Ramos (cell line): ENCODE measurements around the gene ANKRD11.
"Not testable (repeated sequence)": the region's sequence is repeated elsewhere in the genome, so short reads cannot be mapped to it uniquely, and the experiment has no call there.

Source experiments
- in situ Hi-C: fragments of 300-500 bp; cut with MboI; formaldehyde crosslinking; loops from one replicate; pipeline ENCODE4 v1.14.3; 2022; ENCODE audit warnings: low sequenced_read_pairs; ENCODE audit not compliant: unreplicated experiment

ANKRD11 gene

DNA sequence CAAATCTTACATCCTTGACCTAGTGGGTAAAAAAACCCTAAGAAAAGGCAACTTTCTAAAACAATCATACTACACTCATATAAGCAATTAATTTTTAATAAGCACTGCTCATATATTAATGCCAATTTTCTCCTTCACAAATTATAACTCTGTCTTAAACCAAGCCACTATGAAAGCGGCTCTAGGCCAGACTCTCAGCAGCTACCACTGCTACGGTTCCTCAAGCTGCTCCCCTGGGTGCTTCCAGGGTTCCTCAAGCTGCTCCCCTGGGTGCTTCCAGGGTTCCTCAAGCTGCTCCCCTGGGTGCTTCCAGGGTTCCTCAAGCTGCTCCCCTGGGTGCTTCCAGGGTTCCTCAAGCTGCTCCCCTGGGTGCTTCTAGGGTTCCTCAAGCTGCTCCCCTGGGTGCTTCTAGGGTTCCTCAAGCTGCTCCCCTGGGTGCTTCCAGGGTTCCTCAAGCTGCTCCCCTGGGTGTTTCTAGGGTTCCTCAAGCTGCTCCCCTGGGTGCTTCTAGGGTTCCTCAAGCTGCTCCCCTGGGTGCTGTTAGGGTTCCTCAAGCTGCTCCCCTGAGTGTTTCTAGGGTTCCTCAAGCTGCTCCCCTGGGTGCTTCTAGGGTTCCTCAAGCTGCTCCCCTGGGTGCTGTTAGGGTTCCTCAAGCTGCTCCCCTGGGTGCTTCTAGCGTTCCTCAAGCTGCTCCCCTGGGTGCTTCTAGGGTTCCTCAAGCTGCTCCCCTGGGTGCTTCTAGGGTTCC lies 35.8 kb downstream of the ANKRD11 start:
- in situ Hi-C loops, result not testable (repeated sequence)

DNA sequence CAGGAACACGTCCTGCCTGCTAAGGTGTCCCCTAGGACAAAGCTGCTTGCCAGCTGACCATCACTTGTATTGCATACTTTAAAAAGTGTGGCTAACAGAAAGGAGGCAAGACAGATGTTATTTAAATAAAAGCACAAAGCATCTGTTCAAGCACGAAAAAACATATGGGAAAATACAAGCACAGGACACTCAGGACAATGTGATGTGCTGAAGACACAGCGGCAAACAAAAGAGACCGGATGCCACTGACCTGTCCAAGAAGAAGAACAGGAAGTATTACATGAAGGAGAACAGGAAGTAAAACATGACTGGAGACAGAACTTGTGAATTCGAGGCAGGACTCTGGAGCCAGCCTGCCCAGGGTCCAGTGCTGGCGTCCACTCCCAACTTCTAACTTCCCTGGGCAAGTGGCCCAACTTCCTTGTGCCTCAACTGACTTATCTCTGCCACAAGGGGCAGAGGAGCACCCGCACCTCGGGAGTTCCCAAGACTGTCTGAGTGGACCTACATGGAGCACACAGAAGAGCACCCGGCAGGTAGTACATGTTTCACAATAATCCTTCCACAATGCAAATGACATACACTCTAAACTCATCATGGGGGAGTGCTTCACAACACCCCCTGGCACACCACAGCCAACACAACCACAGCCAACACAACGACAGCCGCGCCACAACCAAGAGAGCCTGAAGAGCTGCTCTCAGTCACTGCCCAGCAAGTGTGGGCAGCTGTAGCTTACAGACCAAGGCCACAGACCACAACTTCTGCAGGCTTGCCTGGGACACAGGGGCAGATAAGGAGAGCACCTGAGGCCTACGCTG lies 36.6 kb downstream of the ANKRD11 start:
- in situ Hi-C loops, result no loop called here

DNA sequence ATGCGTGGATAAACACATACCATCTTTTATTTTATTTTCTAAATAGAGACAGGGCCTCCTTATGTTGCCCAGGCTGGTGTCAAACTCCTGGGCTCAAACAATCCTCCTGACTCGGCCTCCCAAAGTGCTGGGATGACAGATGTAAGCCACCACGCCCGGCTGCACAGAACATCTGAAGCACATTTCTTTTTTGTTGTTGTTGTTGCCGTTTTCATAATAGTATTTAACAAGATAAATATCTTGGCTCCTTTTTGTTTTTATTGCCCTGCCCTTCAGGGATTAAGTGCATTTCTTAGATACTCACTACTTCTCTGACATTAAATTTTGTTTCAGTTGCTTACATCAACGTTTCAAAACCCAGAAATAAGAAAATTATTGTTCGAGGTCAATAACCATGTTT lies 37.4 kb downstream of the ANKRD11 start:
- in situ Hi-C loops, result no loop called here

DNA sequence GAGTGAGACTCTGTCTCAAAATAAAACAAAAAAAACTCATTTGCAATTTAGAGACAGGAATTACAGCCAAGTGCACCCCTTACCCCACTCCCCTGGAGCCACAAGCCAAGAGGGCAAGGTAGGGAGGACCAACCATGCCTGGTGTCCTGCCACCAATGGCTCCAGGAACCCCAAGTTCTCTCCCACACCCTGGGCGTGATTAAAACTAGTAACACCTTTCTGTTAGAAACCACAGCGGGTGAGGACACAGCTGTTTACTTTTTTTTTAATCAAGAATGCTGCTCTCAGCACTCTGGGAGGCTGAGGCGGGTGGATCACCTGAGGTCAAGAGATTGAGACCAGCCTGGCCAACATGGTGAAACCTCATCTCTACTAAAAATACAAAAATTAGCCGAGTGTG lies 38.1 kb downstream of the ANKRD11 start:
- in situ Hi-C loops, result no loop called here

DNA sequence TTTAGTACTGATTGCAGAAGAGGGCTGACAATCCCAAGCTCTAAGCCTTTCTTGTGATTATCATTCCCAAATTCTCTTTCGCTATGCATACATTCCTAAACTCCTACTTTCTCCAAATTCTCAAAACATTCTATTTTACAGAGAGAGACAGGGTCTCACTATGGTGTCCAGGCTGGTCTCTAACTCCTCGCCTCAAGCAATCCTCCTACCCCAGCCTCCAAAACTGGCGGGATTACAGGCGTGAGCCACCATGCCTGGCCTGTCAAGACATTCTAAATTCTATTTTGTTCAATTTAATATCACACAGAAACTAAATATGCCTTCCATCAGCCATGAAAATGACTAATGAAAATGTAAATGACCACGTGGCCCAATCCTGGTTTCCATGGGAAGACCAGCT lies 39.8 kb downstream of the ANKRD11 start:
- in situ Hi-C loops, result no loop called here

DNA sequence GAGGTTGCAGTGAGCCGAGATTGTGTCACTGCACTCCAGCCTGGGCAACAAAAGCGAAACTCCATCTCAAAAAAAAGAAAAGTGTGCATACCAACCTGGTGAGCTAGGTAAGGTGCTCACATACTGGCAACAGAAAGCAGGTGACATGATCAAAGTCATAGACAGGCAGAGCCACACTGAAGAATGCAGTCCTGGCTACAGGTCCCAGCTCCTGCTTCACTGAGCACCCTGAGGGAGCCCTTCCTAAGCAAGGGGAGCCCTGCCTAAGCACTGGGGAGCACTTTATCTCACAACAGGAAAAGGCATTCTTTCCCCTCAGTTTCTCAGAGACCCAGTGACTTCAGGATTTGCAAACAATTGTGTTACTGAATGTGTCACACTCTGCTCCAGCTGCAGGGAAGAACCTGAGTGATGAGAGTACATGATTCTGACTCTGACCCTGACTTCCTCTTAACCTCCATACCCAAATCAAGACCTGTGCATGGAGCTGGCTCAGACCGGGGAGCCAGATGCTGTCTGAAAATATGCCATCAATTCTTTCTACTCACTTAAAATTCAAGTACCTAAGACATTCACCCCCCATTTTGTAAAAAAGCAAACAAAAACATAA lies 40.5 kb downstream of the ANKRD11 start:
- in situ Hi-C loops, result no loop called here

DNA sequence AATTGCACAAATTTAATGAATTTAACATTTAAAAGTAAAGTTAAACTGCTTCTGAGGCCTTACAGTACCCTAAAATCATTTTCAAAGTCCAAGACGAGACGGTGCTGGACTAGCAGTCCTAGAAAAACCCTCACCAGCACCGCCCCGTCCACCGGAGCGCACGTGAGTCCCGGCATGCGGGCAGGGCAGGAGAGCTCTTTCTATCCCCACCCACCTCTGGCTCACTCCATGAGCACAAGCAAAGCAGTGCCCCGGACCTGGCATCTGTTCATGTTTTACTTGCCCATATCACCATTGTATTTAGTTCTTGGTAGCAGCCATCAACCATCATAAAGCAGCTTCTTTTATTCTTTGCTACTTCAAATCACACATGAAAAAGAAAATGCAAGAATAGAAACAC lies 41.7 kb downstream of the ANKRD11 start:
- in situ Hi-C loops, result no loop called here

DNA sequence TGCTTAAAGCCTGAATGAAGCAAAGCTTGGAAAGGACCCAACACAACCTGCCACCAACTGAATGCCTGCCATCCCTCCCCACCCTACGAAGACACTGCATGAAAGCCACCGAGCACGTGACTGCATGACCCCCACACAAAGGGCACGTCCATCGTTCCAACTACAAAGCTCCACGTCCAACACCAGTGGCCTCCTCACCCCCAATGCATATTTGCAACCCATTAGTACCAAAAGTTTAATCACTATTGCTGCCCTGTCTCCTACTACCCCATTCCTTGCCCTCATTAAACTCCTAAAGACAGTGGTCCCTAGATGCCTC lies 43.4 kb downstream of the ANKRD11 start:
- in situ Hi-C loops, result no loop called here

DNA sequence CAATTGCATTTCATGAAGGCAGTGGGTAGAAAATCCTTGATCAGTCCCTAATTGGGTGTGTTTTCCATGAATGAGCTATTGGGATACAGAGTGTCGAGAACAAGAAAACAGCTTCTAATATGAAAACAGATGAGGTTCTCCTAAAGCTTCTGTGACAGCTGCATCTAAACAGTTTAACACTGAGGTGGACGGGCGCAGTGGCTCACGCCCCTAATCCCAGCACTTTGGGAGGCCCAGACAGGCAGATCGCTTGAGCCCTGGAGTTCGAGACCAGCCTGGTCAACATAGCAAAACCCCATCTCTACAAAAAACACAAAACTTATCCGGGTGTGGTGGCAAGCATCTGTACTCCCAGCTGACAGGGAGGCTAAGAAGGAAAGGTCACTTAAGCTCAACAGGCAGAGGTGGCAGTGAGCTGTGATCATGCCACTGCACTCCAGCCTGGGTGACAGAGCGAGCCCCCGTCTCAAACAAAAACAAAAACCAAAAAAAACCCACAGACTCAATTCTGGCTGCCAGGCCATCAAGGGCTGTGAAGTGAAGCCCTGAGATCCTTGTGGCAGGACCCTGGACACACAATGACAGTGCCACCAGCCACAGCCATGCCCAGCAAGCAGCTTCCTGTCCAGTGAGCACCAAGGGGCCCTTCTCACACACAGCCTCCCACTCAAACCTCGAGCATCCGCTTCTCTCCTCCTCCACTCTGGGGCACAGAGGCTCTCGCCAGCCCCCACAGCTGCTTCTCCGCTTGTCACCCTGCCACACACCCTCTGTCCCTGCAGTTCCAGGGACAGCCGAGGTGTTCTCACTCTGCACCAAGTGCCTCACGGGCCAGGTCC lies 44.0 kb downstream of the ANKRD11 start:
- in situ Hi-C loops, result no loop called here

DNA sequence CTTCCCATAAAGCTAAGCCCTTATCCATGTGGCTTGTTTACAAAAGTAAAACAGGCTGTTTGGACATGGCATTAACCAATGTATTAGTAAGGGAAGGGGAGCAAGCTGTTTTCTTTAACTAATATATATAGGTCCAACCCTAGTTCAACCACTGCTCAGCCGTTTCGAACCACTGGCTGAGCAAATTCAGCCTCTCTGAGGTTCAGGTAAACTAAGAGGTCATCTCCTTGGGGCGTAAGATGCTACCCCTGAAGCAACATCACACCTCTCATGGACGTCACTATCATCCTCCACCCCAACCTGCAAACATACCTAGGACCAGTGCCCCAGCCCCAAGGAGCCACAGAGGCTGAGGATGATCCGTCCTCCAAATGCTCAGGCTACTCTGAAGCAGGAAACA lies 45.2 kb downstream of the ANKRD11 start:
- in situ Hi-C loops, result no loop called here

DNA sequence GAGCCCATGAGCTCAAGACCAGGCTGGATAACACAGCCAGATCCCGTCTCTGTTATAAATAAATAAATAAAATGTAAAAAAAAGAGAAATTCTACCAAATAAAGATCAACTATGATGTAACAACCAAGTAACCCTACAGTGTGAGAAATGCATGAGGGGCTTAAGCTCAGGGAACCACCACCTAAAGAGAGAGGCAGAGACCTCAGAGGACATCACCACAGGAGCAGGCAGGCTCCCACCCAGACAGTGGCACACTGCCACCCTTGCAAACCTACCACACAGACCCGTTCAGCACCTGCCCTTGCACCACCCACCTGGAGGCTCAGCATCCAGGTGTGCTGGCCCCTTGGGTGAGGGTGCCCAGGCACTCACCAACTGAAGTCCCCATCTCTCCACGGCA lies 45.6 kb downstream of the ANKRD11 start:
- in situ Hi-C loops, result no loop called here

DNA sequence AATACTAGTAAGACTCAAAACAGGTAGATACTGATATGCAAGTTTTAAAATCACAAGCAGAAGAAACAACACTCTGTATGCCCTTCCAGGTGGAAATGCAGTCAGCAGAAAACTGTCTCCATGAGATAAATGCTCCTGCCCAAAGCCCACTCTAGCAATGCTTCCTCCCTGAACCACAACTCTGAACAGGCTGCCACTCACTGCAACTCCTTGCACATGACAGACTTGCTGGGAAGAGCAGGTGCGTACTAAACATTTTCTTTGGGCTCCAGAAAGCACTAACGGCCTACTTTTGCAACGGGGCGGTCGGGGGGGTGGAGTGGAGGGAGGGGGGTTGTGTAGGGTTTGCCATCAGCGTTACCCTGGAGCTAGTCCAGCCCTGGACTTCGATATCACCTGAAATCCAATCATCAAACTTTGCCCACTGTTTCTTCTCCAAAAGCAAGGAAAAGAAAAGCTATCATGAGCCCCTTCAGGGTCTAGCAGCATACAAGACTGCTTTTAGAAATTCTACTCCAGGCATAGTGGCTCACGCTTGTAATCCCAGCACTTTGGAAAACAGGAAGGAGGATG lies 46.1 kb downstream of the ANKRD11 start:
- in situ Hi-C loops, result no loop called here

DNA sequence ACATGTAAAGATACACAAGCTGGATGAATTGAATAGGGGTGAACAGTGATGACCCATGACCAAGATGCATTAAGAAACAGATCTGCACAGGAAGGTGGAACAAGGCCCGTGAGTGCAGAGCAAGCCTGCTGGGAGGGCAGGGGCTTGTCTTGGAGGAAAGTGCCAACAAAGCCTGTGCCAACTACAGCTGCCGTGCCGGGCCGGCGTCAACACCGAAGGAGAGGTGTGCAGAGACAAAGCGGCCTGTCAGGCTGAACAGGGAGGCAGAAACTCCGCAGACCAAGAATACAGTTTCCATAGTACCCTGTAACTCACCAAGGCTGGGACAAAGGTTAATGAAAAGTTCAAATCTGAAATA lies 46.7 kb downstream of the ANKRD11 start:
- in situ Hi-C loops, result no loop called here

DNA sequence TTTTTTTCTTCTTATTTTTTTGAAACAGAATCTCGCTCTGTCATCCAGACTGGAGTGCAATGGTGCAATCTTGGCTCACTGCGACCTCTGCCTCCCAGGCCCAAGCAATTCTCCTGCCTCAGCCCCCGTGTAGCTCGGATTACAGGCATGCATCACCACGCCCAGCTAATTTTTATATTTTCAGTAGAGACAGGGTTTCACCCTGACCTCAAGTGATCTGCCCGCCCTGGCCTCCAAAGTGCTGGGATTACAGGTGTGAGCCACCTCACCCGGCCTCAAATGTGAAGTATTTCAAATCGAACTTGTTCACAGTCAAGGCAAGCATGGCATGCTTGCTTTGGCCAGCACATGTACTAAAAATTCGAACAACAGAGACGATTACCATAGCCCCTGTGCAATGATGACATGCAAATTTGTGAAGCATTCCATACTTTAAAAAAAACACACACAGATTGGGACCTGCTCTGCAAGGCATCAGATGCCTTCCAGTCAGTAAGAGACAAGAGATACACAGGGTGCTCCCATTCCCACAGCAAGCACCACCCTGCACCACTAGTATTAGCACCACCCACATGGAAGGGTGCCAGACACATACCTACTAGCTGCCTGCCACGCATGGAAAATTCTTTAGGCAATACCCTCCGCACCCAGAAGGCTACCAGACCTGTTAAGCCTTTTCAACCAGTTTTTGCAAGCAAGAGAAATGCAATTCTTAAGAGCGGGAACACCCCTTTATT lies 47.2 kb downstream of the ANKRD11 start:
- in situ Hi-C loops, result no loop called here

DNA sequence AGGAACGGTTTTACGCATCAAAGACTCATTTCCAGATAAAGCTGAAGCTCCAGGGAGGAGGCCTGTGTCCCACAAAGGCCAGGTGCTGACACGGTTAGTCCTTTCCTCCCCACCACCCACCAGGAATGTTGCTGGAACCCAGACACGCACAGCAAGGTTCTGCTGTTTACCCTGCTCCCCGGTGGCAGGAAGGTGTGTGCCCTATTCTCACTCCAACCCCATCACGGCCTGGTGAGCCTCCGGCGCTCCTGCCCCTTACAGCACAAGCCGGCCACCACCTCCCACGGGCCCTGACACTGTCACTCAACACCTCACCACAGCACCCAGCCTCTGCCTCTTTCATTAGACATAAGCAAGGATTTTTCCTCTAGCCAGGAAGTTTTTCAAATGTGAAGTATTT lies 47.8 kb downstream of the ANKRD11 start:
- in situ Hi-C loops, result no loop called here

DNA sequence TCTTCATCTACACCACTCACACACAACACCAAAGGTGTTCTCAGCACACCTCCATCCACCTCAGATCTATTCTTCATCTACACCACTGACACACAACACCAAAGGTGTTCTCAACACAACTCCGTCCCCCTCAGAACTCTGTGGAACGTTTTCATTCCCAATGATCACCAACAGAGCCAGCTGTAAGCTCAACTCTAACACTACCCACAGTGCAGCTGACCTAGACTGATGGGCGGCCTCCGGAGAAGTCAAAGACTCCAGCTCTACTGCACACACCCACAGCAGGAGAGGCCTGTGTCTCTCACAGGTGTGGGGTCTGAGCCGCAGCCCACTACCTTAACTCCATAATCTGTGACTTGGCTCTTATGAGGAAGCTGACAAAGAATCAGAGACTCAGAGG lies 50.7 kb downstream of the ANKRD11 start:
- in situ Hi-C loops, result no loop called here

DNA sequence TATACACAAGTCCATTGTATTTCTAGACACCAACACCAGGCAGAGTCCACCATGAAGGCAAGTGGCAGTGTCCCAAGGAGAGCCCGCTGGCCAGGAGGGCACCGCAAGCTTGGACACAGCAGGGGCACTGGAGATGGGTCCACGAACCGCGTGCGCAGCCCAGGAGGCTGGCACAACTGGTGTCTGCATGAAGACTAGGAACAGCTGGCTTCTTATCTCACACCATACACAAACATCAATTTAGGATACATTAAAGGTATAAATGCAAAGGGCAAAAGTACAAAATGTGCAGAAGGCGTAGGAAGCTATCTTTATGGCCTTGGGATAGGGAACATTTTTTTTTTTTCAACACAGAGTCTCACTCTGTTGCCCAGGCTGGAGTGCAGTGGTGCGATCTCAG lies 52.4 kb downstream of the ANKRD11 start:
- in situ Hi-C loops, result no loop called here

DNA sequence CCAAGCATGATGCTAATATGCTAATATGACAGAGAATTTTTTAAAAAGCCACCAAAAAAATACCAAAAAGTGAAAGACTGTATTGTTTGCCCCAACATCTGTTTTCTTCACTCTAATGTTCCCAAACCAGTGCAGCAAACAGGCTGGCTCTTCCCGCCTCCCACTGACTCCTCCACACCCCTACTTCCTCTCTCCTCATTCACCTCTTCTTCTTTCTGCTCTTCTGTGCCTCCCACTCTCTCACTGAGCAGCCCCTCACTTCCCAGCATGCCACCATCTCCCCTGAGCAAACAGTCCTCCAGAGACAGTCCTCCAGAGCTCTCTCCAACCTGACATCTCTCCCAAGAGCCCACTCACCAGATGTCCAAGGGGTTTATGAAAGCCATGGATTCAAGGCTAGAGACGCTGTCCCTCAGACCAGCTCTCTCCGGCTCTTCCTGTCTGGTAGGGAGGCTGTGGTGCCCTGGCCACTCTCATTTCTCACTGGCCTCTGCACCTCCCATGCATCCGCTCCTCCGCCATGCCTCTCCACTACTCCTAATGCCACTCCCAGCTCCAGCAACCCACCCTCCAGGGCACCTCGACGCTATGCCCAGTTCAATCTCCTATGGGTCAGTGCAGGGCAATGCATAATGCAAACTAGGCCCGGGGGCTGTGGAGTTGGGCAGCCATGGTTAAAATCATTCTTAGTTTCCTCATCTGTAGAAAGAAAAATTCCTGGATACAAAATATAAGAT lies 52.9 kb downstream of the ANKRD11 start:
- in situ Hi-C loops, result no loop called here

DNA sequence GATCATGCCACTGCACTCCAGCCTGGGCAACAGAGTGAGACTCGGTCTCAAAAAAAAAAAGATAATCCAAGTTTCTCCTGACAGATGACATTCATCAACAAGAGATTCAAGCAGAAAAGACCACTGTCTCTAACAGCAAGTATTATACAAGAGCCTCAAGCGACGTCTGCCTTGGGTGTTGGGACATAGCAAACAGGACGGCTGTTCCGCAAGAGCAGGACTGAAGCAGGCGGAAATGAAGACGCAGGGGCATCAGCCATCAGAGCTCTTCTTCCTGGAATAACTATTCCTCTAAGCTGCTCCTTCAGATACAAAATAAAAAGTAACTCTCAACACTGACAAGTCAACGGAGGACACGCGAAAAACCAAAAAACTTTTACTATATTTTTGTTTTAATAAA lies 54.0 kb downstream of the ANKRD11 start:
- in situ Hi-C loops, result no loop called here
